ENCODE results near the gene PPTC7. TPM values are rescaled to one million over a fixed set of nuclear protein-coding genes. Genes with fewer than 3 reads are reported as not detected.
"Not testable (repeated sequence)": the region's sequence is repeated elsewhere in the genome, so short reads cannot be mapped to it uniquely, and the experiment has no call there.

Gene PPTC7
- total RNA-seq, 1 donor from 2014 or later, result 6.9 TPM

GRCh38 chr12:110530511-110530910 lies 52.6 kb downstream of the PPTC7 start:
- no peak for TF ChIP-seq CTCF (conservative IDR thresholded peaks at IDR 0.05; ENCODE audit: low read depth, low read length)
- no peak overlapping the region for H3K4me3 ChIP-seq (ENCODE audit: low read depth, low read length)
- DNase-seq (ENCODE audit: low read depth), result no peak

- H3K4me3 ChIP-seq (ENCODE audit: low read depth, low read length), result no peak overlapping the region
- no peak for DNase-seq (ENCODE audit: low read depth)
- TF ChIP-seq CTCF (conservative IDR thresholded peaks at IDR 0.05; ENCODE audit: low read depth, low read length), result no peak
Observed at GRCh38 chr12:110528277-110528839, 54.8 kb downstream of the PPTC7 start.

GRCh38 chr12:110520876-110521712 lies 62.0 kb downstream of the PPTC7 start:
- H3K4me3 ChIP-seq (ENCODE audit: low read depth, low read length); DNase-seq (ENCODE audit: low read depth): not testable (repeated sequence)

GRCh38 chr12:110518014-110518413 lies 65.1 kb downstream of the PPTC7 start:
- not testable (repeated sequence) for DNase-seq (ENCODE audit: low read depth); H3K4me3 ChIP-seq (ENCODE audit: low read depth, low read length)

- no peak overlapping the region for H3K4me3 ChIP-seq (ENCODE audit: low read depth, low read length)
- DNase-seq (ENCODE audit: low read depth), result no peak
- TF ChIP-seq CTCF (conservative IDR thresholded peaks at IDR 0.05; ENCODE audit: low read depth, low read length), result no peak
Observed at GRCh38 chr12:110516995-110517394, 66.1 kb downstream of the PPTC7 start.

GRCh38 chr12:110514363-110514762 lies 68.8 kb downstream of the PPTC7 start:
- H3K4me3 ChIP-seq (ENCODE audit: low read depth, low read length), result no peak overlapping the region
- DNase-seq (ENCODE audit: low read depth), result no peak
- TF ChIP-seq CTCF (conservative IDR thresholded peaks at IDR 0.05; ENCODE audit: low read depth, low read length), result no peak

- DNase-seq (ENCODE audit: low read depth), result no peak
- TF ChIP-seq CTCF (conservative IDR thresholded peaks at IDR 0.05; ENCODE audit: low read depth, low read length), result no peak
- H3K4me3 ChIP-seq (ENCODE audit: low read depth, low read length), result no peak overlapping the region
Observed at GRCh38 chr12:110513842-110514241, 69.3 kb downstream of the PPTC7 start.

- no peak for TF ChIP-seq CTCF (conservative IDR thresholded peaks at IDR 0.05; ENCODE audit: low read depth, low read length)
- DNase-seq (ENCODE audit: low read depth), result no peak
- H3K4me3 ChIP-seq (ENCODE audit: low read depth, low read length), result no peak overlapping the region
Observed at GRCh38 chr12:110508071-110508586, 75.0 kb downstream of the PPTC7 start.
